Subcutaneous preadipocyte (primary cell): ENCODE measurements around the gene TMEM9. TPM values are rescaled to one million over a fixed set of nuclear protein-coding genes. Genes with fewer than 3 reads are reported as not detected.

Source experiments
- total RNA-seq: library from RNA; depleted of rRNA; stranded (reverse); fragments of >200 nt; gene quantifications from 2 replicates; pipeline ENCODE4 v1.2.3, GENCODE V29; 2012

Gene TMEM9
- 23.1 and 28.7 TPM in 2 replicates for total RNA-seq

DNA sequence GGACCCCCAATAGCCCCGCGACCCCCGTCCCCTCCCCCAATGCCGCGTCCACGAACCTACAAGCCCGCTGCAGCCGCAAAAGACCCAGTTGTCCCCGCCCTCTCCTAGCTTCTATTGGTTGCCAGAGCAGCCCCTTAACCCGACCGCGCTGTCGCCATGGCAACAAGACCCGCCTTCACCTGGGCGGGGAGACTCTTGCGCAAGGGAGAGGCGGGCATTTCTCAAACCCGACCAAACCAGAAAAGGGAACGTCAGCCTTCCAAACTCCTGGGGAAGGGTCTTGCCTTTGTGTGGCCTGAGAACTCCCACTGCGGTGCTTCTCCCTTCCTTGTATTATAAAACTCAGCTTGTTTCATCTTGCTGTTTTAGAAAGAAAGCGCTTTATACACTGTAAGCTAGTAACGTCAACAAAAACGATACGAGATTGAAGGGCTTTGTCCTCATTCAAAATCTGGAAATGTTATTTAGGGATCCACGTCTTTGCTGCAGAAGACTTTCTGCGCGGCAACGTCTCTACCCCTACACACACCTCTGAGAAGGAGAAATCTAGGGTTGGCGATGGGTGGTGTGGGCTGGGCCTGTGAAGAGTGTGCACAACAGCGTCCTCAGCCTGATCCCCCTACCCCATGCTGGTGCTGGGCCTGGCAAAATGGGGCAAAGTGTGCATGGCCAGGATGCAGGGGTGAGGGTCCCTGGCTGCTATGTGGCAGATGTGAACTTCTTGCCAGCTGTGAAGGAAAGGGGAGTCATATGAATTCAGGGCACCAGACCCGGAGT lies at the start of gene TMEM9:
TMEM9 (minus strand) TSS at position 86 of the 777 bp plus-strand sequence. CDS start 551 bp downstream, outside the sequence.

DNA sequence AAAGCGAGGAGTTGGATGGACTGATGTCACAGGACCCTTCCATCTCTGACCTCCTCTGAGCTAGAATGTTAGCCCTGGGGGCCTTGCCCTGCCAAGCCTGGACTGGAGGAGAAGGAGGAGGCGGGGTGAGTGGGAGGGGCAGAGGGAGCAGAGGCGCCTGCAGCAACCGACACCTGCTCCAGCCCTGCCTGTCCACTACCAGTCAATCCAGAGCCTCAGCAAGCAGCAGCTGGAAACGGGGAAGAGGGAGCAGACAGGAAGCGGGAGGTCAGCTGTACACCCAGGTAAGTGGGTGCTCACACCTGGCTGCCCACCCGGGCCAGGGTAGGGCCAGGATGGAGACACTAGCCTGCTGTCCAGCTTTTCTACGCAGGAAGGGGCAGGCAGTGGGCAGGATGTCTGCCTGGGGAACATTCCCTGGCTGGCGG lies 36.4 kb upstream of the TMEM9 start, which contains the start of gene IGFN1:
IGFN1 (plus strand) TSS at position 201 of the 428 bp plus-strand sequence. CDS start 2,470 bp downstream, outside the sequence.

DNA sequence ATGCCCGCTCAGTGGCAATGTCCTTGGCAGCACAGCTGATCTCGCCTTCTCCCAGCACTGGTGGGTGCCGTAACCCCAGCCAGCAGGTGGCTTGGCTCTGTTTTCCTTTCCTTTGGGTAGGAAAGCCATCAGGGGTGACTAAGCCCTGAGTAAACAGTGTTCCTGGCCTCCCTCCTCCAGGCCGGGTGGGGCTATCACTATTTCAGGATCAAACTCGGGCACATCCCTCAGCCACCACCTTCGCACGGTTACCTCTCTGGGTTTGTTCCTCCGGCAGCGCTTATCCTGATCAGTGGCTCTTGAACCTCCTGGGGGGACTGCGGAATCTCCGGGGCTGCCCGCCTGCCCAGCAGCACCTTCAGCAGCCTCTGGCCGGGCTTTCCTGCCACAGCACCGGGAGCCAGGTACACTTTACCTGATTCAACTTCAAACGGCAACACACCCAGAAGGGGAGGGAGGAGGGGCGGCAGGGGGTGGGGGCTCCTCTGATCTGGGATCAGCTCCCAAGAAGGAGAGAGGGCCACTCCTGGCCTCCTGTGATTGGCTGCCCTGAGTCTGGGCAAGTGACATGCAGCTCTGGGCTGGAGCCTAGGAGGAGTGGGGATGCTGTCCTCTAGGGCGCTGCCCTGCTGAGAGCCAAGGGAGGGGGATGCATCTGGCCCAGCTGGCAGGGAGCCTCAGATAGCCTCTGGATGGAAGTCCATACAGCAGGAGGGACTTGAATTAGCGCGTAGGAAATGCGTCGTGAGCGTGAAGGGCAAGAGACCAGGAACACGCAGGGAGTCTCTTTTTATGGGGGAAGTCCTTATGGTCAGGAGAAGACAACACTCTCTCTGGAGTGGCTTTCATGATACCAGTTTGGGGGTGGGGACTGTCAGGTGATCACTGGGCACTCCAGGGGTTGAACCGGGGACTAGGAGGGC lies 27.2 kb downstream of the TMEM9 start, which contains the start of gene ASCL5:
ASCL5 (minus strand) TSS at position 353 of the 923 bp plus-strand sequence. CDS start 11,812 bp downstream, outside the sequence.

DNA sequence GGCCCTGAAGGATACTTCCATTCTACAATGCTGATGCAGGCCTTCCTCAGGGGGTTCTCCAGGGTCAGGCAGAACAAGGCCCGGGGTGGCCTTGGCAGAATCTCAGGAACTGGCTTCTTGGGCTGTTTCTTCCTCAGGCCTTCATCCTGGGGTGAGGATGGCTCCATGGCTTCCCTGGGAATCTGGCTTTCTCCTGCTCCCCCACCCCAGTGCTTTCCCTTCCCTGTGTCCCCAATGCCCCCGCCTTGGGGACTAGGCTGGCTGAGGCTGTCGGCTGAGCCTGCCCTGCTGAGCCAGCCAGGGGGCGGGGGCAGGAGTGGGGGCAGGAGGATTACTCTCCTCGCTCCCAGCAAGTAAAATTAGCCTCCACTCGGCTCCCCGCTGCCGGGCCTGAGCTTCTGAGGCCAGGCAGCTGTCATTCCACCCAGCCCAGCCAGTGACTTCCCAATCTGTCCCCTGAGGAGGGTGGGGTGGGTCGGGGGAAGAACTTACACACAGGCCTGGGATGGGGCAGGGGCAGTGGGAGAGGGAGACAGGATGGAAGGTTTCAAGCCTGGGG lies 42.0 kb downstream of the TMEM9 start, which contains the start of gene CACNA1S:
CACNA1S (minus strand) TSS at position 254 of the 559 bp plus-strand sequence; CDS start at position 167, 87 bp downstream.

Other genes with a start within 250 kb of the TMEM9 start
- under 0.01 TPM in 2 replicates for gene KIF21B, start 130.8 kb downstream of the TMEM9 start, total RNA-seq
- not detected in 2 replicates for gene CACNA1S, start 42.0 kb downstream of the TMEM9 start, total RNA-seq
- under 0.01 TPM in 1 of 2 replicates, not detected in the other for gene ASCL5, start 27.3 kb downstream of the TMEM9 start, total RNA-seq
- under 0.01 TPM in 1 of 2 replicates, not detected in the other for gene IGFN1, start 36.4 kb upstream of the TMEM9 start, total RNA-seq
- under 0.01 and 0.78 TPM in 2 replicates for gene PKP1, start 129.0 kb upstream of the TMEM9 start, total RNA-seq
- gene TNNT2, start 223.2 kb upstream of the TMEM9 start, total RNA-seq, result not detected in 2 replicates
- not detected in 2 replicates for gene LAD1, start 244.8 kb upstream of the TMEM9 start, total RNA-seq